Stimulated activated naive CD4-positive, alpha-beta T cell treated with Interleukin-2 at 50 U/mL for 16 hours (primary cell): ENCODE data around the gene MDH1.

Experiments
- DNase-seq: peaks from one replicate; lab custom pipeline; 2025; lab: John Stamatoyannopoulos, UW

Gene MDH1

GRCh38 chr2:63639344-63639743, 50.6 kb downstream of the MDH1 start:
- no peak for DNase-seq

- no peak for DNase-seq
Observed at GRCh38 chr2:63642946-63643345, 54.2 kb downstream of the MDH1 start.

GRCh38 chr2:63643486-63643885, 54.7 kb downstream of the MDH1 start:
- DNase-seq: no peak

- no peak for DNase-seq
Observed at GRCh38 chr2:63648632-63649031, 59.9 kb downstream of the MDH1 start.

GRCh38 chr2:63649829-63650228, 61.1 kb downstream of the MDH1 start:
- DNase-seq: no peak

- no peak for DNase-seq
Observed at GRCh38 chr2:63650756-63651155, 62.0 kb downstream of the MDH1 start.

- DNase-seq: no peak
Observed at GRCh38 chr2:63651356-63651755, 62.6 kb downstream of the MDH1 start.

- DNase-seq: no peak
Observed at GRCh38 chr2:63651861-63652651, 63.3 kb downstream of the MDH1 start.

GRCh38 chr2:63652652-63652985, 63.9 kb downstream of the MDH1 start:
- DNase-seq: no peak

- no peak for DNase-seq
Observed at GRCh38 chr2:63654959-63655358, 66.2 kb downstream of the MDH1 start.
